ENCODE measurements around the gene FOXO1.
A peak's percentile ranks its signal among the peaks of the same experiment; 100 is the strongest.

FOXO1 gene

GRCh38 chr13:40637643-40638042 lies 28.8 kb downstream of the FOXO1 start:
- no peak for DNase-seq (ENCODE audit: low read depth in 2 of 2)

DNA sequence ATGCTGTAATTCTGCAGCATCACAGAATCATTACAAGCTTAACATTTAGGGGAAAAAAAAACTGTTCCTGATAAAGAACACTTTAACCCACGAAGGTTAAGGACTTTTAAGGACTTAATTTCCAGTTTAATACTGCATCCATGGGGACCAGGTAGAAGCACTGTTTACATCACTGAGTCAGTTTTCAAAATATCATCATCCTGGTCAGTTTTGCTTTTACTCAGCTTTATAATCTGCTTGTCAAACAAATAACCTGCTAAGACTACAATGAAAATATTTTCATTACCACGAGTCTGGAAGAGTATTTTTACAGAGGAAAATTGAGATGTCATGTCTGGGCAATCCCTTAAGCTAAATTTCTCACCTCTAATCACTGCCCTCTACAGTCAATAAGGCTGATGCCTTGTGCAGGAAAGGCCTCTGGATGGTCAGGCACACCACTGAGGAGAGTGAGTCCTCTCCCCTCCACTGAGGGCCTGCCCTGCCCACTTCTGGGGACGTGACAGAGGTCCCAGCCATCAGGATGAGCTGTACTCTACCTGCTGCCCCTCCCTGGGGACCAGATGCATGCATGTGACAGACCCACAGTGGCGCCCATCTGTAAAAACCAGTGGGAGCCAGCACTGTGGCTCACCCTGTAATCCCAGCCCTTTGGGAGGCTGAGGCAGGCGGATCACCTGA lies 31.0 kb downstream of the FOXO1 start:
- no peak for DNase-seq (ENCODE audit: low read depth in 2 of 2)

DNA sequence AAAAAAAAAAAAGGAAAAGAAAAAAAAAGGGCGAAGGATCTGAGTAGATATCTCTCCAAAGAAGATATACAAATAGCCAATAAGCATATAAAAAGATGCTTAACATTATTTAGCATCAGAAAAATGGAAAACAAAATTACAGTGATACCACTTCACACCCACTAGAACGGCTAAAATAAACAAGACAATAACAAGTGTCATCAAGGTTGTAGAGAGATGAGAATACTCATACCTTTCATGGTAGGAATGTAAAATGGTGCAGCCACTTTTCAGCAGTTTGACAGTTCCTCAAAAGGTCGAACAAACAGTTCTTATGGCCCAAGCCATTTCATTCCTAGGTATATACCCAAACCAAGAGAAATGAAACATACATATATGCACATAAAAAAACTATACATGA lies 33.5 kb downstream of the FOXO1 start:
- DNase-seq (ENCODE audit: low read depth in 2 of 2), result no peak

GRCh38 chr13:40631605-40632004 lies 34.8 kb downstream of the FOXO1 start:
- DNase-seq (ENCODE audit: low read depth in 2 of 2), result no peak

DNA sequence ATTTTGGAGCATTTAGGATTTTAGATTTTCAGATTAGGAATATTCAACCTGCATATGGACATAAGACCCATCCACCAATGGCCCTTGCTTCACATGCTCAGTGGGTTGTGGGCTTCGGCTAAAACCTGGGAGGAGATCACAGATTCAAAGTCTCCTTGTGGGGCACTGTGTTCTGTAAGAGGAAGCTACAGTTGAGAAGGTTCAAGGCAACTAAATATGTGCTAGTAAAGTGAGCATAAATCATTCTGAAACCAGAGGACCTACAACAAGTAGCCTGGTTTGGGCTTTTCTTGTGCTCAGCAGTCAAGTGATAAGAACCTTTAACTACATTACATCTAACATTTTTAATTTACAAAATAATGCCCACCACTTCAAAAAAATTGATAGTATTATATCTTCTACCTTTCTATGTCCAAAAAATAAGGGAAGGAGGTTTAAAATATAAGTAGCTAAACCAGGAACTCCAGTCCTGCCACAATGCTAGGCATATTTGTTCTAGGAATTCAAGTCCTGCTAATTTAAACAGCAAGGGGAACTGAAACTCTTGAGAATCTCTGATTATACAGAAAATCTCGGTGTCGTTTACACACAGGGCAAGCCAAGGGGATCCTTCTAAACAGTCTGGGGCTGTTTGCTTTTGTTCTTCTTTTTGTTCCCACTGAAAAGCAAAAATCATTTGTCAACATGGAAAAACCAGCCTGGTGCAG lies 36.6 kb downstream of the FOXO1 start:
- DNase-seq (ENCODE audit: low read depth in 2 of 2), result no peak

DNA sequence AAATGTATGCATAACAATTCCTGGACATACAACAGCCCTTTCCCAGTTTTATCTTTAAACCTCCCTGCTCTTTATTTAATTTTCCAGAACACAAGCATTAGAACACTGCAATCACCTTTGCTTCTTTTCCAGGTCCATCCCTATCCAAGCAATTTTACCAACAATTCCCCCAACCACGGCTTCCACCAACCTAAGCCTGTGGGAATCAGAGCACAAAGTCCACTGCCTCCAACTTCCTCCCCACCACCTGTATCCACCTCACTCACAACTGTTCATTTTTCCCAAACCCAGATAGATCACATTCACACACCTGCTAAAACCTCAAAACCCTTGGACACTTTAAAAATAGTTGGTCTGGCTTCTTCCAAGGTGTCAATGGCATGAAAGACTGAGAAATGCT lies 39.5 kb downstream of the FOXO1 start:
- DNase-seq (ENCODE audit: low read depth in 2 of 2), result no peak

DNA sequence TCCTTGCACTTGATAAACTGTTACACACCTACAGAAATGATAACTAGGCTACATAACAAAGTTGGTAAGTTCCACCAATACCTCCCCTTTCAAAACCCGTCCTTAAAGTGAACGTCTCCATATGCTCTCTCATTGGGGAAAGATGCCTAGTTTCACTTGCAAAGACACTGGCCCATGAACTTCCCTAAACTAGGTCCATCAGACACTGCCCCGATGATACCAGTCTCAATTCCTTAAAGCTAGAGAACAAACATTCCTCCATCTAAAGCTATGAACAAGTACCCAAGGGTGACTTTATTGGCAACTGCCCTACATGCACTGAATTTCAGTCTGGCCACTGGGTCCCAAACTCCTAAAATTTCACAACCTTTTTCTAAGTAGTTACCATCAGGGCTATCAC lies 39.9 kb downstream of the FOXO1 start:
- no peak for DNase-seq (ENCODE audit: low read depth in 2 of 2)

DNA sequence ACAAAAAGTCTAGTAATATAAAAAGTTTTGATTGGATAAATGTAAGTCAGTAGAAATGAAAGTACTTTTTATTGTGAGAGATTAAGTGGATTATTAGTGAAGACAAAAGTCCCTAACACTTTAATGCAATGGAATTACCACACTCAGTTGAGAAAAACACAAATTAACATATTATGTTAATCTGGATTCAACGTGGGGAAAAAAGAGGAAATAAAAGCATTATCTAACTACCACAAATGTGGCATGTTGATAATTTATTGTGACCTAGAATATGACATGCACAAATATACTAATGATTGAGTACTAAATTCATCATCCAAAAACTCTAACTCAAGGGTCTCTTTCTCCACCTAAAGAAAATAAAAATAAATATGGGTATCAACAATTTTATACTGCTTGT lies 41.5 kb downstream of the FOXO1 start:
- no peak for DNase-seq (ENCODE audit: low read depth in 2 of 2)

- peak in 1 of 2 experiments; percentile 29 for DNase-seq (ENCODE audit: low read depth in 2 of 2)
These were observed 42.1 kb downstream of the FOXO1 start for GRCh38 chr13:40624383-40624782.

GRCh38 chr13:40622761-40623160 lies 43.7 kb downstream of the FOXO1 start:
- DNase-seq (ENCODE audit: low read depth in 2 of 2), result no peak

DNA sequence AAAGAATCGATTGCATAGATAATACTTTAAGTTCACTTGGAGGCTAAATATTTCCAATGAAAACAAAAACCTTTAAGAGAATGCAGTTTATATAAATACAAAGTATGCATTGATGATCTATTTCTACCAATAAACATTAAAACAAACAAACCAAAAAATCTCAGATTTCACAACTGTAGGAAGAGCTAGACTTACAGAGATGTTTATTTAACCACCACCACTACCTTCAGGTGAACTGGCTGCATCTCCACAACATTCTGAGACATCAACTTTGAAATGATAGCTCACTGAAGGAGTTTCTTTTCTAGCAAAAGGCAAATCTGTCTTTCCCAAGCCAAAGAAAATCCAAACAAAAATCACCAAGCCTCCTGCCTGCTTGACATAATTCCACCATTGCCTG lies 44.2 kb downstream of the FOXO1 start:
- DNase-seq (ENCODE audit: low read depth in 2 of 2), result no peak

- DNase-seq (ENCODE audit: low read depth in 2 of 2), result no peak
These were observed 47.0 kb downstream of the FOXO1 start for GRCh38 chr13:40619479-40619814.

DNA sequence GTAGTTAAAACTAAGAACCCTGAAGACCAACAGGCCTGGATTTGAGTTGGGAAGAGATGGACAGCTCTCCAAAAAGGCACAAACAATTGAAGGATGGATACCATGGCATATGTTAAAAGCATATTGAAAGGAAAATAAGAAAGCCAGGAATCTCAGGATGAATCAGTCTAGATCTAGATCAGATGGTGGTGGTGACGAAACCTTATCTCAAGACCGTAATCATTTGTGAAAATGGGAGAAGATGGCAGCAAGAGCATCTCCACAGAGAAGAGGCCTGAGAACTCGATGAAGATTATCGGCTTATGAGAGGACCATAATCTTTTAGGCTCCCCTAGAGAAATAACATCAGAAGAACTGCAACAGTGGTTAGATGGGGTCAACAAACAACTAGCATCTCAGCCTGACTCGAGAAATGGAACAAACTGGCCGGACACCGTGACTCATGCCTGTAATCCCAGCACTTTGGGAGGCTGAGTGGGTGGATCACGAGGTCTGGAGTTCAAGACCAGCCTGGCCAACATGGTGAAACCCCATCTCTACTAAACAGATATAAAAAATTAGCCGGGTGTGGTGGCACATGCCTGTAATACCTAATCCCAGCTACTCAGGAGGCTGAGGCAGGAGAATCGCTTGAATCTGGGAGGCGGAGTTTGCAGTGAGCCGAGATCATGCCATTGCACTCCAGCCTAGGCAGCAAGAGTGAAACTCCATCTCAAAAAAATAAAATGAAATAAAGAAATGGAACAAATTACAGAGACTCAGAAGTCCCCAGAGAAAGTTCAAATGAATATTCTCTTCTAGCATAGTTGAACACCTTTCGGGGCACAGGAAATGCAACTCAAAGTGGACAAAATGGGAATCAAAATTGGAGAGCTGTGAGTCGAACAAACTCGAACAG lies 47.6 kb downstream of the FOXO1 start:
- no peak for DNase-seq (ENCODE audit: low read depth in 2 of 2)

GRCh38 chr13:40617801-40618356 lies 48.6 kb downstream of the FOXO1 start:
- no peak for DNase-seq (ENCODE audit: low read depth in 2 of 2)

DNA sequence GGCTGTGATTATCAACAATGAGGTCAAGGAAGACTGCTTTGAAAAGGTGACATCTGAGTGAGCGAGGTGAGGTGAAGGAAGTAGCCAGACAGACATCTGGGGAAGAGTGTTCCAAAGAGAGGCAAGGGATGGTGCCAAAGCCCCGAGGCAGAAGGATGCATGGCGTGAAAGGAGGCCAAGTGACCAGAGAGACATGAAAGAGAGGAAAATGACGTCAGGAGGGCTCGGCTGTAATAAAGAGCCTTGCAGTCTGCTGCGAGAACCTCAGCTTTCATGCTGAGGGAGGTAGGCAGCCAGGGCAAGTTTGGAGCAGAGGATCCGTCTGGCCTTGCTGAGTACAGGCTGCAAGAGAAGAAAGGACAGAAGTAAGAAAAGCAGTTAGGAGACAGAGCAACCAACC lies 50.8 kb downstream of the FOXO1 start:
- no peak for DNase-seq (ENCODE audit: low read depth in 2 of 2)

- DNase-seq (ENCODE audit: low read depth in 2 of 2), result no peak
These were observed 52.5 kb downstream of the FOXO1 start for GRCh38 chr13:40613914-40614313.

DNA sequence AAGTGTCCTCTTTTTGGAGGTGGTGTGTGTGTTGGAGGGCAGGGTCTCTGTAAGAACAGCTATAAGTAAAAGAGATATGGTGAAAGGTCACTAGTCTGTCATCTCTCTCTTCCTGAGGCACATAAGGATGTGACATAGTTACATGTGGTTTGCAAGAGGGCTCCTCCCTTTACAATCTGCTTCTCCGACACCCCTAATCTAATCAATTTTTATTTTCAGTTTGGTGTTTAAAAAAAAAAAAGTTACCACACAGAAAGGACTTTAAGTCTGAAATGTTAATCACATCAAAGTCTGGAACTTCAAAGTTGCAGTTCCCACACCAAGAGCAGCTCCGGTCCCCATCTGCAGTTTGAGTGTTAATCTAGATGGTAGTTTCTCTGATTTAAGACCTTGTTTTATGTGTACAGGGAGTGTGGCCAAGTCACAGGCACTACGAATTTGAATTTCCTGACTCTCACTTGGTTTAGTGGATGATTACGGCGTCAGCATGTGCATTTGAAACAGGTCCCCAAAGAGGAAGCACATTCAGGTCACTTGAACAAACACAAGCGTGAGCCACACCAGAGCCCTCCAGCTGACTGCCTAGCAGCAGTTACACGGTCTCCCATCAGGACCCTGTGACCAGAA lies 53.1 kb downstream of the FOXO1 start:
- peak in 1 of 2 experiments; percentile 33 for DNase-seq (ENCODE audit: low read depth in 2 of 2)

GRCh38 chr13:40612041-40612440 lies 54.4 kb downstream of the FOXO1 start:
- DNase-seq (ENCODE audit: low read depth in 2 of 2), result no peak

DNA sequence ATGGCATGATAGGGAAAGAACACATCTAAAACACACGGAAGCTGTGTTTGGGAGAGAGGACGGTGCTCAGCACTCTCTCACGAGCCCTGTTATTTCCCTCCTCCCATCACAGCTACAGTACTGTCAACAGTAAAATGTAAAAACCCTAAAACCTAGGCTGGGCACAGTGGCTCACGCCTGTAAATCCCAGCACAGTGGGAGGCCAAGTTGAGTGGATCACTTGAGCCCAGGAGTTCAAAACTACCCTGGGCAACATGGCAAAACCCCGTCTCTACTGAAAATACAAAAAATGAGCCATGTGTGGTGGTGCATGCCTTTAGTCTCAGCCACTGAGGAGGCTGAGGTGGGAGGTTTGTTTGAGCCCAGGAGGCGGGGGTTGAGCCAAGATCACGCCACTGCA lies 54.8 kb downstream of the FOXO1 start:
- no peak for DNase-seq (ENCODE audit: low read depth in 2 of 2)

DNA sequence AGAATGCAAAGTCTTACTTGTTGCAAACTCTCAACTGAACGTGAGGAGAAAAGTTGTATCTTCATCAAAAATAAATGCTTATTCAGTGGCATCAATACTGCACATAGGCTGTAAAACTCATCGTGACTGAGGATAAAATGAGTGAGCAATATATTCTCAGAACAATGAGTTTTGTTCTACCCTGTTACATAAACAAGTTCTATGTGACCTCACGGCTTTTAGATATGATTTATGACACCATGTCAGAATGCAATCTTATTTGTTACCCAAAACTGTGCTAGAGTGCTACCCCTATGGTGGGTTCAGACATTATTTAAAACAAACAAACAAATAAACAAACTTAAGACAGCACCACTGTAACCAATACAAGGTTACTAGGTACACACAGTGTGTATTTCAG lies 55.4 kb downstream of the FOXO1 start:
- DNase-seq (ENCODE audit: low read depth in 2 of 2), result no peak

DNA sequence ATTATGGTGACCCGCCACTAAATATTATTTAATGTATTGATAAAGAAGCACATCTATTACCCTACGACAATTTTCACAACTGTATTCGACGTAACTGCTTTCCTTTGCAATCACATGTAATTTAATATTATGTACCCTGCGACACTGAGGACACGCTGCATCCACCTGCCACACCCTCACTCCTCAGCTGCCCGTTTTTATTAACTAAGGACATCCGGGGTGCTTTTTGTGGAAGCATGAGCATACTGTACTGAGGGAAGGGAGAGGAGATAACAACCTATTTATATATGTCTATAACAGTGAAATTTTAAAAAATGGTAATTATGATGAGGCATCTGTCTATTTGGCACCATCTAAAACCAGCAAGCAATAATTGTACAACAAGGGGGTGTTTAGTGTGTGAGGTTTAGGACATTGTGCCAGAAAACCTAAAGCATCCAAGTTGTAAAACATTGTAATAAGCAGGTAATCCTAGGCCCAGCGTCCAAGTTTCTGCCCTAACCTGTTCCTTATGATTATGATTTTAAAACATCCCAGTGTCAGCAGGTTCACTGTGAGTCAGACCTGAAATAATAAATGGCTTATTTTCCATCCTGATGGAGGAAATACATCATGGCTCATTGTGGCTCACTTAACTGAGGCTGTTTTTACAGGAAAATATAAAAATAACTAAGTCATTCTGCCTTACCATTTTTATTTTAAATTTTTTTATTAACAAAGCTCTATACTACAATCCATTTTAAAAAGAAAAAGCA lies 56.3 kb downstream of the FOXO1 start:
- no peak for DNase-seq (ENCODE audit: low read depth in 2 of 2)
